Common myeloid progenitor, CD34-positive (primary cell): ENCODE measurements around the gene SLC22A2.

Source experiments
- CTCF ChIA-PET: fragments of 350-600 bp; sonication (Branson Sonifier 250); formaldehyde crosslinking; loops from one replicate; lab custom pipeline; 2021; ENCODE audit warnings: antibody characterized with exemption; lab: Charles Lee
- POLR2A ChIA-PET: fragments of 350-600 bp; sonication (Branson Sonifier 250); formaldehyde crosslinking; loops from one replicate; lab custom pipeline; 2021; ENCODE audit warnings: antibody characterized with exemption; lab: Charles Lee
- DNase-seq, 3 donors: peaks; one replicate each; pipeline versions ENCODE4 v3.0.0 to v3.0.0-alpha.2; 2013
- H3K27ac ChIP-seq, 2 experiments: 1 replicate in 1 of 2; 2 replicates in 1 of 2; pipeline ENCODE4 v1.7.0; 2013; ENCODE audit warnings: inconsistent platforms in 2 of 2, low read length in 2 of 2, mild to moderate bottlenecking in 2 of 2, low read depth in 1 of 2, moderate library complexity in 1 of 2; ENCODE audit not compliant: severe bottlenecking in 2 of 2, insufficient read depth in 1 of 2, poor library complexity in 1 of 2
- H3K27me3 ChIP-seq, 5 experiments: replicated peaks in 2 of 5; 1 replicate in 3 of 5; 2 replicates in 2 of 5; pipeline versions ENCODE4 v1.6.1 to v1.7.0; 2013; ENCODE audit warnings: low read length in 4 of 5, mild to moderate bottlenecking in 2 of 5, moderate library complexity in 2 of 5, inconsistent platforms in 1 of 5; ENCODE audit not compliant: insufficient read depth in 5 of 5, control insufficient read depth in 4 of 5
- H3K36me3 ChIP-seq, 4 experiments: 1 replicate in 2 of 4; 2 replicates in 2 of 4; pipeline versions ENCODE4 v1.6.1 to v1.7.0; 2013; ENCODE audit warnings: low read length in 3 of 4, control low read depth in 1 of 4, mild to moderate bottlenecking in 1 of 4; ENCODE audit not compliant: control insufficient read depth in 4 of 4, insufficient read depth in 4 of 4
- H3K4me1 ChIP-seq, 4 experiments: 1 replicate in 3 of 4; 2 replicates in 1 of 4; pipeline versions ENCODE4 v1.6.1 to v1.7.1; 2013; ENCODE audit warnings: low read length in 3 of 4, mild to moderate bottlenecking in 3 of 4, control low read depth in 1 of 4, inconsistent platforms in 1 of 4, moderate library complexity in 1 of 4; ENCODE audit not compliant: control insufficient read depth in 4 of 4, insufficient read depth in 4 of 4; ENCODE audit errors: control extremely low read depth in 1 of 4
- H3K4me3 ChIP-seq, 7 experiments: 1 replicate in 4 of 7; 2 replicates in 3 of 7; pipeline versions ENCODE4 v1.5.1 to v1.7.0; 2013; ENCODE audit warnings: mild to moderate bottlenecking in 7 of 7, low read length in 6 of 7, moderate library complexity in 6 of 7, inconsistent platforms in 2 of 7, low read depth in 2 of 7, control low read depth in 1 of 7; ENCODE audit not compliant: insufficient read depth in 4 of 7, control insufficient read depth in 1 of 7; ENCODE audit errors: extremely low read depth in 1 of 7
- H3K9me3 ChIP-seq, 5 experiments: 1 replicate in 4 of 5; 2 replicates in 1 of 5; pipeline versions ENCODE4 v1.6.1 to v1.7.1; 2013; ENCODE audit warnings: low read length in 4 of 5, mild to moderate bottlenecking in 2 of 5, inconsistent platforms in 1 of 5, low read depth in 1 of 5, moderate library complexity in 1 of 5; ENCODE audit not compliant: control insufficient read depth in 4 of 5, insufficient read depth in 2 of 5; ENCODE audit errors: control extremely low read depth in 1 of 5
- WGBS: methylation state at CpG from one replicate; pipeline ENCODE4 v1.1.5; 2013; ENCODE audit not compliant: insufficient coverage; 5-methylcytosine and 5-hydroxymethylcytosine counted together

The SLC22A2 gene

GRCh38 chr6:160260367-160260766 lies 1.7 kb upstream of the SLC22A2 start:
- no peaks in the 10 kb centered on the region for H3K36me3 ChIP-seq
- WGBS, result 86% methylated on average over 13 of the region's 14 CpGs
- H3K4me3 ChIP-seq, result no peak overlapping the region
- H3K4me1 ChIP-seq, result no peaks in the 10 kb centered on the region
- no peaks in the 10 kb centered on the region for H3K9me3 ChIP-seq
- peaks cover 0 to 17% (median 4%) of the 10 kb centered on the region in 5 experiments for H3K27me3 ChIP-seq
- DNase-seq, result no peak
- POLR2A ChIA-PET, result no interaction called here
- H3K27ac ChIP-seq, result no peak overlapping the region
- CTCF ChIA-PET, result no interaction called here

GRCh38 chr6:160259598-160259997 lies 977 bp upstream of the SLC22A2 start:
- CTCF ChIA-PET, result no interaction called here
- Histone ChIP-seq H3K9me3 (no peaks in the 10 kb centered on the region), H3K27me3 (peaks cover 0 to 17% (median 4%) of the 10 kb centered on the region in 5 experiments), H3K36me3 (no peaks in the 10 kb centered on the region), H3K27ac (no peak overlapping the region), H3K4me3 (no peak overlapping the region), H3K4me1 (no peaks in the 10 kb centered on the region)
- POLR2A ChIA-PET, result no interaction called here
- 56% methylated on average over 6 of the region's 8 CpGs for WGBS
- no peak for DNase-seq

- Histone ChIP-seq H3K9me3 (no peaks in the 10 kb centered on the region), H3K4me3 (no peak overlapping the region), H3K4me1 (no peaks in the 10 kb centered on the region), H3K27me3 (peaks cover 0 to 17% (median 4%) of the 10 kb centered on the region in 5 experiments), H3K36me3 (no peaks in the 10 kb centered on the region), H3K27ac (no peak overlapping the region)
- WGBS, result 94% methylated on average over 6 of the region's 8 CpGs
- ChIA-PET CTCF (no interaction called here), POLR2A (no interaction called here)
- DNase-seq, result no peak
These were observed 463 bp upstream of the SLC22A2 start for GRCh38 chr6:160259143-160259425.

- Histone ChIP-seq H3K36me3 (no peaks in the 10 kb centered on the region), H3K4me1 (no peaks in the 10 kb centered on the region), H3K4me3 (no peak overlapping the region), H3K27ac (no peak overlapping the region), H3K9me3 (no peaks in the 10 kb centered on the region), H3K27me3 (peaks cover 0 to 14% (median 4%) of the 10 kb centered on the region in 5 experiments)
- no peak for DNase-seq
- ChIA-PET CTCF (no interaction called here), POLR2A (no interaction called here)
- WGBS, result 100% methylated on average over 1 of the region's 1 CpG
These were observed 2.2 kb downstream of the SLC22A2 start for GRCh38 chr6:160256445-160256844.

GRCh38 chr6:160254467-160255312 lies 3.9 kb downstream of the SLC22A2 start:
- no peaks in the 10 kb centered on the region for H3K36me3 ChIP-seq
- H3K4me1 ChIP-seq, result no peaks in the 10 kb centered on the region
- peaks cover 0 to 14% (median 4%) of the 10 kb centered on the region in 5 experiments for H3K27me3 ChIP-seq
- H3K9me3 ChIP-seq, result no peaks in the 10 kb centered on the region
- ChIA-PET POLR2A (no interaction called here), CTCF (no interaction called here)
- H3K27ac ChIP-seq, result no peak overlapping the region
- H3K4me3 ChIP-seq, result no peak overlapping the region
- no peak for DNase-seq
- WGBS, result 66% methylated on average over 4 of the region's 7 CpGs

GRCh38 chr6:160253714-160254113 lies 4.9 kb downstream of the SLC22A2 start:
- no peak overlapping the region for H3K27ac ChIP-seq
- H3K9me3 ChIP-seq, result no peaks in the 10 kb centered on the region
- no peak overlapping the region for H3K4me3 ChIP-seq
- H3K4me1 ChIP-seq, result no peaks in the 10 kb centered on the region
- peaks cover 0 to 9% (median 3%) of the 10 kb centered on the region in 5 experiments for H3K27me3 ChIP-seq
- POLR2A ChIA-PET, result no interaction called here
- 100% methylated on average over 1 of the region's 1 CpG for WGBS
- CTCF ChIA-PET, result no interaction called here
- no peak for DNase-seq
- no peaks in the 10 kb centered on the region for H3K36me3 ChIP-seq

- DNase-seq, result no peak
- POLR2A ChIA-PET, result no interaction called here
- Histone ChIP-seq H3K27me3 (peaks cover 0 to 9% (median 3%) of the 10 kb centered on the region in 5 experiments), H3K4me1 (no peaks in the 10 kb centered on the region), H3K4me3 (no peak overlapping the region), H3K36me3 (no peaks in the 10 kb centered on the region), H3K27ac (no peak overlapping the region), H3K9me3 (no peaks in the 10 kb centered on the region)
- 44% methylated on average over 2 of the region's 3 CpGs for WGBS
- CTCF ChIA-PET, result no interaction called here
These were observed 5.3 kb downstream of the SLC22A2 start for GRCh38 chr6:160253292-160253691.
